GM10847 (cell line): ENCODE measurements around the gene TLR4.

Experiments
- POLR2A ChIP-seq: IDR thresholded peaks from 2 replicates; pipeline ENCODE4 v1.6.1; 2011; ENCODE audit not compliant: insufficient read length; ENCODE audit errors: extremely low read depth

TLR4 gene

DNA sequence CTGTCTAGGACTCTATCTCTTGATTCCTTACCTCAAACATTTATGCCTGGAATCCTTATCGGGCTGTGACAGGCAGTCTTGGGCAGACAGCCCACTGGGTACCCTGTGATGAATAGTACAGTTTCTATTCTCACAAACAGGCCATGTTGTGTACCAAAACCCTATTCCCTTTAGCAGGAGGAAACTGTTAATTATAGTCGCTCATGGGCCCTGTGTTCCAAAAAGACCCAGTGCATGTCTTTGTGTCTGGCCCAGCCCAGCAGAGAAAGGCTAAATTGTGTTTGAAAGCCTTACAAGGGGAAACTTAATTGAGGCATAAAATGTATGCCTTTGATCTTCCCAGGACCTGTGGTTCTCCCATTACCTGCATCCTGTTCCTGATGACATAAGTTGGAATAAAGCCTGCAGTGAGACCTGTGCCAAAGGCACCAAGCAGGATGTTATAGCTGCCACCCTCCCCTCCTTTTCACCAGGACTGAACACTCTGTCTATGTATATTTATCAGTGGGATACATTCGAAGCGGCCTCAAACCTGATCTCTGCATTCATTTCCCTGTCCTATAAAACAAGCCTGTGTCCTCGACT, 43.3 kb downstream of the TLR4 start:
- TF ChIP-seq POLR2A = no peak

GRCh38 chr9:117750401-117750800, 46.2 kb downstream of the TLR4 start:
- no peak for TF ChIP-seq POLR2A

DNA sequence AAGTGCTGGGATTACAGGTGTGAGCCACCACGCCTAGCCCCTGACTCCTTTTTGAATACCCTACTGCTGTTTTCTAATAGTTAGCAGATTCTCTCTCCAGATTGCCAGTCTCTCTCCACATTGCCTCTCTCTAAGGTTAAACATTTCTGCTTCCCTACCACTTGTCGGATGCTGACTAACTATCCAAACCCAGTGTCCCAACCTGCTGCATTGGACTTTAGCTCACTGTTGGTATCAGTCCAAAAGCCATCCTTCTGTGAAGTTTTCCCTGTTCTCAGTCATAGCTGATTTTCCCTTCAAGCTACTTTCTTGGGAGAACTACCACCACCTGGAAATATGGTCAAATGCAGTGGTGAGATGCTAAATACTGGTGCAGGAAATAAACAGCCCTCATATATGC, 48.7 kb downstream of the TLR4 start:
- TF ChIP-seq POLR2A = no peak

DNA sequence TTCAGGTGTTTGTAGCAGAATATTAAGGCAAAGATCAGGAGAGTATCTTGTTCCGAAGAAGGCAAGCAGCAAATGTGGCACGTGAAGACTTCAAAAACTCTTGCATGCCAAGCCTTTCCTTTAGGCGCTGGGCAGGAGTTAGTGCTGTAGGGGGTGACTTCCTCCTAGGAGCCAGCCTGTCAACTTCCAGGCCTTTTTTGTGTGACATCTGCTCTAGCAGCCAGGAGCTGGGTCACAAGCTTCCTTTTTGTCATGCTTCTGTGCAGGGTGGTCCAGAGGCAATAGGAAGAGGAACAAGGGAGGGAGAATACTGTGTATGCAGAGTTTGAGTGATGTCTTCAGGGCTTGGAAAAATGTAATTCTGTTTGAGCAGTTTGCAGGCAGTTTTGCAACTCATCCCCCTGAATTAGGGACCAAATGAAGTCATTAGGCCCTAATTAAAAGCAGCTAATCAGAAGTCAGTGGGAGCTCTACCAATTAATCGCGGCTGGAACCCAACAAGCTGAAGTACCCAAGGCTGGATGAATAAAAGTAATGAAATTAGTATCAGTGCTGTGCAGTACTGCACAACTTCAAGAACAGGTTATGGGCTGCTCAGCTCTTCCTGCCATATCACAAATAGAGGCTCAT, 53.5 kb downstream of the TLR4 start:
- TF ChIP-seq POLR2A = no peak

DNA sequence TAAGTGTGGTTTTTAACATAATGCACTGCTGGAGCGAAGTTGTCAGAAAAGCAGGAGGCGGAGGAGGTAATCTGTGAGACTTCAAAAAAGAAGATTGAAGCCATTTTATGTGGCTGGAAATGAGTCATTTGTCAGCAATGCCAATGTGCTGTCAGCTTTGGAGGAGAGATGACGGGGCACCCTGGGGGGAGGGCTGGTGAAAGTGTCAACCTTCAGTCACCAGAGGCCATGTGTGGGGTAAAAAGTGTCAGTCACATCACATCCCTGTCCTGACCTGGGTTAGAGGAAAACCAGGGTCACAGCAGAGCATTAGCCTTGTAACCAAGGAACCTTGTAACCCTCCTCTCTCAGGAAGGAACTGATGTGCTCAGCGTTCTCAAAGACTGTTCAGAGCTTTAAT, 59.1 kb downstream of the TLR4 start:
- no peak for TF ChIP-seq POLR2A

DNA sequence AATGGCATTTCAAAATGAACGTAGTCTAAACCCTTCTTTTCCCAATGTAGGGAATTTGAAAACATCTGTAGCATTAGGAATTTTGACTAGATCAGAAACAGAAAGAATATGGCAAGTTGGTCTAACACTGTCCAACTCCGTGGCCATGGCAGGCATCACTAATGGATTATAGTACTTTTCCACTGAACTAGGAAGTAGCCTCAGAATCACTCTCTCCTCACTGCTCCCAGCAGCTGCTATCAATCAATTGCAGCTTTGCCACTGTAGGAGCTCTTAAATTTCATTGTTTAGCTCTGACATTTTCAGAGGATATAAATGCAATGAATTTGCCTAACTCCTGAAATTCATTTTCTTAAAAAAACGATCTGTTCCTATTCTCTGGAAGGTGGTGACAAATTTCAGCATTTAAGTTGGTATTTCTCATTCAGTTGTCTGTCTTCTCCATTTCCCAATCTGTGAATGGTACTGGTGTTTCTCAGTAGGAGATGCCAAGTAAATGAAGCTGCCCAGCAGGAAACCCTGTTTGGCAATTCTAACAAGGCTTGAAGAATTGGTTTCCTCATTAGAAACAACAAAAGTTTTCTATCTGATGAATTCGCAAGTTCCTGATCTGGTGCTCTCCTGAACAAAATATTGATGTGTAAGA, 64.7 kb downstream of the TLR4 start:
- no peak for TF ChIP-seq POLR2A

- no peak for TF ChIP-seq POLR2A
Observed at GRCh38 chr9:117771136-117771535, 66.9 kb downstream of the TLR4 start.

GRCh38 chr9:117772960-117773359, 68.8 kb downstream of the TLR4 start:
- no peak for TF ChIP-seq POLR2A
